ENCODE data around the gene UBE3B.
A peak's percentile ranks its signal among the peaks of the same experiment; 100 is the strongest.
"Not testable (repeated sequence)": the region's sequence is repeated elsewhere in the genome, so short reads cannot be mapped to it uniquely, and the experiment has no call there.

Gene UBE3B, protein sequence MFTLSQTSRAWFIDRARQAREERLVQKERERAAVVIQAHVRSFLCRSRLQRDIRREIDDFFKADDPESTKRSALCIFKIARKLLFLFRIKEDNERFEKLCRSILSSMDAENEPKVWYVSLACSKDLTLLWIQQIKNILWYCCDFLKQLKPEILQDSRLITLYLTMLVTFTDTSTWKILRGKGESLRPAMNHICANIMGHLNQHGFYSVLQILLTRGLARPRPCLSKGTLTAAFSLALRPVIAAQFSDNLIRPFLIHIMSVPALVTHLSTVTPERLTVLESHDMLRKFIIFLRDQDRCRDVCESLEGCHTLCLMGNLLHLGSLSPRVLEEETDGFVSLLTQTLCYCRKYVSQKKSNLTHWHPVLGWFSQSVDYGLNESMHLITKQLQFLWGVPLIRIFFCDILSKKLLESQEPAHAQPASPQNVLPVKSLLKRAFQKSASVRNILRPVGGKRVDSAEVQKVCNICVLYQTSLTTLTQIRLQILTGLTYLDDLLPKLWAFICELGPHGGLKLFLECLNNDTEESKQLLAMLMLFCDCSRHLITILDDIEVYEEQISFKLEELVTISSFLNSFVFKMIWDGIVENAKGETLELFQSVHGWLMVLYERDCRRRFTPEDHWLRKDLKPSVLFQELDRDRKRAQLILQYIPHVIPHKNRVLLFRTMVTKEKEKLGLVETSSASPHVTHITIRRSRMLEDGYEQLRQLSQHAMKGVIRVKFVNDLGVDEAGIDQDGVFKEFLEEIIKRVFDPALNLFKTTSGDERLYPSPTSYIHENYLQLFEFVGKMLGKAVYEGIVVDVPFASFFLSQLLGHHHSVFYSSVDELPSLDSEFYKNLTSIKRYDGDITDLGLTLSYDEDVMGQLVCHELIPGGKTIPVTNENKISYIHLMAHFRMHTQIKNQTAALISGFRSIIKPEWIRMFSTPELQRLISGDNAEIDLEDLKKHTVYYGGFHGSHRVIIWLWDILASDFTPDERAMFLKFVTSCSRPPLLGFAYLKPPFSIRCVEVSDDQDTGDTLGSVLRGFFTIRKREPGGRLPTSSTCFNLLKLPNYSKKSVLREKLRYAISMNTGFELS

GRCh38 chr12:109477185-109477962 is at the start of gene UBE3B, which contains the start of gene KCTD10:
Gene UBE3B, plus strand, starts transcription at chr12:109477634. Its CDS starts 5,918 bp downstream, at chr12:109483552.
Gene KCTD10, minus strand, starts transcription at chr12:109477300. Its CDS starts 38 bp downstream, at chr12:109477262.
- H3K4me3 ChIP-seq (ENCODE audit: low read depth, low read length): peak within 1 kb of the TSS; percentile 68
- TF ChIP-seq, protein P1, sequence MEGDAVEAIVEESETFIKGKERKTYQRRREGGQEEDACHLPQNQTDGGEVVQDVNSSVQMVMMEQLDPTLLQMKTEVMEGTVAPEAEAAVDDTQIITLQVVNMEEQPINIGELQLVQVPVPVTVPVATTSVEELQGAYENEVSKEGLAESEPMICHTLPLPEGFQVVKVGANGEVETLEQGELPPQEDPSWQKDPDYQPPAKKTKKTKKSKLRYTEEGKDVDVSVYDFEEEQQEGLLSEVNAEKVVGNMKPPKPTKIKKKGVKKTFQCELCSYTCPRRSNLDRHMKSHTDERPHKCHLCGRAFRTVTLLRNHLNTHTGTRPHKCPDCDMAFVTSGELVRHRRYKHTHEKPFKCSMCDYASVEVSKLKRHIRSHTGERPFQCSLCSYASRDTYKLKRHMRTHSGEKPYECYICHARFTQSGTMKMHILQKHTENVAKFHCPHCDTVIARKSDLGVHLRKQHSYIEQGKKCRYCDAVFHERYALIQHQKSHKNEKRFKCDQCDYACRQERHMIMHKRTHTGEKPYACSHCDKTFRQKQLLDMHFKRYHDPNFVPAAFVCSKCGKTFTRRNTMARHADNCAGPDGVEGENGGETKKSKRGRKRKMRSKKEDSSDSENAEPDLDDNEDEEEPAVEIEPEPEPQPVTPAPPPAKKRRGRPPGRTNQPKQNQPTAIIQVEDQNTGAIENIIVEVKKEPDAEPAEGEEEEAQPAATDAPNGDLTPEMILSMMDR (IDR thresholded peaks at IDR 0.05; ENCODE audit: borderline replicate concordance, insufficient read depth, low read depth, low read length): no peak

- TF ChIP-seq, protein P1 (IDR thresholded peaks at IDR 0.05; ENCODE audit: borderline replicate concordance, insufficient read depth, low read depth, low read length): peak; percentile 98
- no peak overlapping the region for H3K4me3 ChIP-seq (ENCODE audit: low read depth, low read length)
These were observed 49.3 kb upstream of the UBE3B start for GRCh38 chr12:109428037-109428629.

- H3K4me3 ChIP-seq (ENCODE audit: low read depth, low read length): not testable (repeated sequence)
These were observed 48.6 kb upstream of the UBE3B start for GRCh38 chr12:109428804-109429203.

GRCh38 chr12:109430244-109430643 is 47.2 kb upstream of the UBE3B start:
- TF ChIP-seq, protein P1 (IDR thresholded peaks at IDR 0.05; ENCODE audit: borderline replicate concordance, insufficient read depth, low read depth, low read length): no peak

DNA sequence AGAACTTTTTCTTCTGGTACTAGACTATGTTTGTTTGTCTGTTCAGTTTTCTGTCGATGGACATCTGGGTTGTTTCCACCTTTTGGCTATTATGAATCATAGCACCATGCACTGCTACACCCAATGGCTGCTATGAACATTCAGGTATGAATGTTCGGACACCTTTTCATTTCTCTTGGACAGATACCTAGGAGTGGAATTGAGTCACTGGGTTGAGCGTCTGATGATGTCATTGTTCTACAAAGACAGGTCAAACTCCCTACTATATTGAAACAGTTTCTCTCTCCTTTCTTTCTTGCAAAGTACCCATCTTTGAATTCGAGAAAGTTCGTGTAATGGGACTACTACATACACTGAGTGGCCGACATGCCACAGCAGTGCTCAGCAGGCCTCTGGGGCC is 45.0 kb upstream of the UBE3B start:
- TF ChIP-seq, protein P1 (IDR thresholded peaks at IDR 0.05; ENCODE audit: borderline replicate concordance, insufficient read depth, low read depth, low read length): no peak

More at GRCh38 chr12:109430244-109430643, 47.2 kb upstream of the UBE3B start:
- H3K4me3 ChIP-seq (ENCODE audit: low read depth, low read length): no peak overlapping the region

GRCh38 chr12:109432842-109433304 is 44.6 kb upstream of the UBE3B start:
- TF ChIP-seq, protein P1 (IDR thresholded peaks at IDR 0.05; ENCODE audit: borderline replicate concordance, insufficient read depth, low read depth, low read length): peak; percentile 96
- H3K4me3 ChIP-seq (ENCODE audit: low read depth, low read length): no peak overlapping the region

More for the DNA sequence above, 45.0 kb upstream of the UBE3B start:
- no peak overlapping the region for H3K4me3 ChIP-seq (ENCODE audit: low read depth, low read length)

Data from GM12875 (cell line).